C4-2B (cell line): ENCODE data around the gene GAS2L3.

Experiments used
- CTCF ChIP-seq: fragments of 450-650 bp; conservative IDR thresholded peaks from 2 replicates; pipeline ENCODE4 v1.5.1; 2017; ENCODE audit warnings: mild to moderate bottlenecking
- ZFX ChIP-seq: fragments of 450-650 bp; IDR thresholded peaks from 2 replicates; pipeline ENCODE4 v1.6.1; 2017

GRCh38 chr12:100671396-100672074 lies 98.1 kb downstream of the GAS2L3 start:
- TF ChIP-seq CTCF, result no peak
- TF ChIP-seq ZFX, result no peak
